Transverse colon (tissue), 4 donors: ENCODE data around the gene SMCO3. TPM values are rescaled to one million over a fixed set of nuclear protein-coding genes. Genes with fewer than 3 reads are reported as not detected.
A peak's percentile ranks its signal among the peaks of the same experiment; 100 is the strongest.

Source experiments
- DNase-seq: peaks from one replicate; pipeline ENCODE4 v3.0.0-alpha.2; 2019
- H3K27ac ChIP-seq, 4 donors: fragments of 200-600 bp; sonication (generic); 2 replicates each; pipeline ENCODE4 v1.5.1; 2016 to 2018; ENCODE audit warnings: inconsistent platforms in 4 of 4
- H3K27me3 ChIP-seq: fragments of 200-600 bp; sonication (generic); 2 replicates; pipeline ENCODE4 v1.5.1; 2017; ENCODE audit warnings: inconsistent platforms
- H3K36me3 ChIP-seq, 4 donors: fragments of 200-600 bp; sonication (generic); 2 replicates each; pipeline ENCODE4 v1.5.1; 2017 to 2019; ENCODE audit warnings: inconsistent platforms in 4 of 4
- H3K4me1 ChIP-seq, 4 donors: fragments of 200-600 bp; sonication (generic); 2 replicates each; pipeline ENCODE4 v1.5.1; 2017 to 2020; ENCODE audit warnings: inconsistent platforms in 4 of 4
- H3K4me3 ChIP-seq, 4 donors: fragments of 200-600 bp; sonication (generic); 1 replicate in 1 of 4; 2 replicates in 3 of 4; pipeline versions ENCODE4 v1.5.1 to v1.6.1; 2017 to 2019; ENCODE audit warnings: inconsistent platforms in 4 of 4
- H3K9me3 ChIP-seq, 2 donors: fragments of 200-600 bp; sonication (generic); 2 replicates each; pipeline ENCODE4 v1.5.1; 2017 to 2019; ENCODE audit warnings: inconsistent platforms in 2 of 2
- EP300 ChIP-seq: sonication (generic); formaldehyde crosslinking; IDR thresholded peaks from one replicate; pipeline ENCODE4 v1.6.1; 2017; ENCODE audit warnings: antibody characterized with exemption, low read depth
- POLR2A ChIP-seq: fragments of 450-650 bp; IDR thresholded peaks from one replicate; pipeline ENCODE4 v1.6.1; 2016; ENCODE audit warnings: antibody characterized with exemption, mild to moderate bottlenecking, moderate library complexity
- POLR2AphosphoS5 ChIP-seq, 3 donors: sonication (generic); formaldehyde crosslinking; IDR thresholded peaks; one replicate each; pipeline ENCODE4 v1.6.1; 2016; ENCODE audit warnings: antibody characterized with exemption in 3 of 3
- WGBS, 2 donors: methylation state at CpG; one replicate each; pipeline ENCODE4 v1.1.5; 2018; ENCODE audit warnings: low coverage in 1 of 2; 5-methylcytosine and 5-hydroxymethylcytosine counted together
- in situ Hi-C, 4 donors: fragments of 200-750 bp; cut with MboI; loops; one replicate each; pipeline versions ENCODE4 v1.15.0 to v1.15.1; 2017; ENCODE audit warnings: low sequenced_read_pairs in 3 of 4, low pct_ligation_motif_present in 1 of 4, low pct_unique_long_range_greater_than_20kb in 1 of 4
- intact Hi-C: fragments of 100-400 bp; cut with DNase I; formaldehyde crosslinking; loops from one replicate; pipeline ENCODE4 v1.15.1; 2023; ENCODE audit warnings: low total_unique reads
- total RNA-seq, 4 donors: library from RNA; depleted of rRNA; stranded (reverse); fragments of >200 nt; gene quantifications; one replicate each; pipeline ENCODE4 v1.1.0, GENCODE V29; 2016
- TF ChIP-seq, protein P1 (sequence below), 5 experiments: fragments of 200-600 bp in 3 of 5; fragments of 450-650 bp in 2 of 5; sonication (generic) in 3 of 5; IDR thresholded peaks; 1 replicate in 2 of 5; 2 replicates in 3 of 5; pipeline ENCODE4 v1.5.1; 2016 to 2017; ENCODE audit warnings: antibody characterized with exemption in 5 of 5, inconsistent platforms in 3 of 5, mild to moderate bottlenecking in 2 of 5, moderate library complexity in 1 of 5

Gene SMCO3
- total RNA-seq, 4 donors from 2014 or later = not detected

DNA sequence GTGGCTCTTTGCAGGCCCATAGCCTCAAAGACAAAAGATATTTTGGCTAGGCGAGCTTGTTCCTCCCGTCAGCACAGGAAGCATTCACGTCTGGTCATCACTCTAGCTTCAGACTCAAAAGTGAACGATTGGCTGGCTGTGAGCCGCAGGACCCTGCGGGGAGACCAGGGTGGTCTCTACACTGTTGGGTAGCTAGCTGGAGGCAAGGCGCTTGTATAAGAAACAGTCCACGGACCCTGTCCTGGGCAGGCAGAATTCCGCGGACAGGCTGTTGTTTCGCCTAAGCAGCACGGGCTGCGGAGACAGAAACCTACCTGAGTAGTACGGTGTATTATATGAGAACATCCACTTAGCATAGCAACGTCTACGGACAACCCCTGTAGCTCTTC lies 40.3 kb downstream of the SMCO3 start:
- in situ Hi-C loops = no loop called here
- H3K4me1 ChIP-seq = peaks cover 0 to 42% (median 28%) of the 10 kb centered on the region in 4 donors
- 37 to 40% methylated on average over 2 to 16 of the region's 16 CpGs for WGBS, 2 donors

DNA sequence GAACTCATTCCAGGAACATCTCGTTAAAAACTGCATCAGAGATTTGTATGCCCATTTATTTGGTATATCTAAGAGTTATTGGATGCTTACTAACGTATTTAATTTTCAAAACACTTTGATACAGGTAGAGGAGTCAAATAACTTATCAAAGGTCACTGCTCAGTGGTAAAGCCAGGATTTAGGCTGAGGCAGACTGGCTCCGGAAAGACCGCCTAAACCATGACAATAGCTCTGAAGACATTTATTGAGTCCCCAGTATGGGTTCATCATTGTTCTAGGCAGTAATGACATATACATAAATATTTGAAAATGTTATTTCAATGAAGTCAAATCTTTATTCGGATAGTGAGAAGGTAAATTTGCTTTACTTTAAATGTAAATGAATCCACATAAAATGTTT lies 41.0 kb downstream of the SMCO3 start:
- no peak for DNase-seq
- H3K27ac ChIP-seq = no peak overlapping the region
- H3K36me3 ChIP-seq = no peaks in the 10 kb centered on the region
- H3K4me1 ChIP-seq = peaks cover 0 to 49% (median 32%) of the 10 kb centered on the region in 4 donors
- H3K4me3 ChIP-seq = no peak overlapping the region
- no peaks in the 10 kb centered on the region for H3K27me3 ChIP-seq
- TF ChIP-seq POLR2AphosphoS5 (IDR thresholded peaks at IDR 0.05) (no peak), EP300 (no peak), POLR2A (no peak)
- TF ChIP-seq, protein P1, sequence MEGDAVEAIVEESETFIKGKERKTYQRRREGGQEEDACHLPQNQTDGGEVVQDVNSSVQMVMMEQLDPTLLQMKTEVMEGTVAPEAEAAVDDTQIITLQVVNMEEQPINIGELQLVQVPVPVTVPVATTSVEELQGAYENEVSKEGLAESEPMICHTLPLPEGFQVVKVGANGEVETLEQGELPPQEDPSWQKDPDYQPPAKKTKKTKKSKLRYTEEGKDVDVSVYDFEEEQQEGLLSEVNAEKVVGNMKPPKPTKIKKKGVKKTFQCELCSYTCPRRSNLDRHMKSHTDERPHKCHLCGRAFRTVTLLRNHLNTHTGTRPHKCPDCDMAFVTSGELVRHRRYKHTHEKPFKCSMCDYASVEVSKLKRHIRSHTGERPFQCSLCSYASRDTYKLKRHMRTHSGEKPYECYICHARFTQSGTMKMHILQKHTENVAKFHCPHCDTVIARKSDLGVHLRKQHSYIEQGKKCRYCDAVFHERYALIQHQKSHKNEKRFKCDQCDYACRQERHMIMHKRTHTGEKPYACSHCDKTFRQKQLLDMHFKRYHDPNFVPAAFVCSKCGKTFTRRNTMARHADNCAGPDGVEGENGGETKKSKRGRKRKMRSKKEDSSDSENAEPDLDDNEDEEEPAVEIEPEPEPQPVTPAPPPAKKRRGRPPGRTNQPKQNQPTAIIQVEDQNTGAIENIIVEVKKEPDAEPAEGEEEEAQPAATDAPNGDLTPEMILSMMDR (IDR thresholded peaks at IDR 0.05) = no peak
- H3K9me3 ChIP-seq = no peaks in the 10 kb centered on the region
- intact Hi-C loops = no loop called here
- in situ Hi-C loops = no loop called here
- 96 to 99% methylated on average over 5 of the region's 5 CpGs for WGBS, 2 donors

More for the DNA sequence above, 40.3 kb downstream of the SMCO3 start:
- intact Hi-C loops = no loop called here
- TF ChIP-seq POLR2A = no peak
- TF ChIP-seq POLR2AphosphoS5 (IDR thresholded peaks at IDR 0.05) = no peak
- TF ChIP-seq EP300 = no peak
- TF ChIP-seq, protein P1 (IDR thresholded peaks at IDR 0.05) = no peak
- H3K36me3 ChIP-seq = no peaks in the 10 kb centered on the region
- no peak for DNase-seq
- no peaks in the 10 kb centered on the region for H3K27me3 ChIP-seq
- H3K9me3 ChIP-seq = no peaks in the 10 kb centered on the region
- peak overlapping the region in 3 of 4 donors; percentile 65 to 83 (median 76) for H3K4me3 ChIP-seq
- peak overlapping the region; percentile 94 to 99 (median 96) for H3K27ac ChIP-seq

DNA sequence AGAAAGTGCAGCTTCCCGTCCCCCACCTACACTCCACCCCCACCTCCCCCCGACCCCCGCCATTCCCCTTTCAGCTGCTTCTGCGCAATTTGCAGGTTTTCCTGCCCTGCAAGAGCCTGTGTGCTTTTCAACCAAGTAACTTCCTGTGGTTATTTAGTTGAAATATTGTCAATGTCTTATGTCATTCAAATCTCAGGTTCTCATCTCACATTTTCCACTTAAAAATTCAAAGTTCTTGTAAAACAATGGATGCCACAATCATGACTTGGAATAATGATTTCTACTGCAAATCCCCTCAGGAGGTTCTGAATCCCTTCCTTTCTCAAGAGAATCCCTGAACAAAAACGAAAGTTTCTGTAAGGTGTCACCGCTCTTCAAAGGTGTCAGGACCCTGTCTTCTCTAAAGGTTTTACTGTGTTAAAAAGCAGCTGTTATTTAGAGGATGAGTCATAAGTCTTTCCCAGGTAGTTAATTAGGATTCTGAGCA lies 42.3 kb downstream of the SMCO3 start:
- in situ Hi-C loops (no loop called here), intact Hi-C loops (no loop called here)
- H3K36me3 ChIP-seq = no peaks in the 10 kb centered on the region
- H3K4me3 ChIP-seq = peak overlapping the region in 3 of 4 donors; percentile 72 to 96 (median 82)
- TF ChIP-seq POLR2A (no peak), POLR2AphosphoS5 (IDR thresholded peaks at IDR 0.05) (no peak), EP300 (no peak)
- TF ChIP-seq, protein P1 (IDR thresholded peaks at IDR 0.05) = no peak
- 23 to 43% methylated on average over 4 to 6 of the region's 6 CpGs for WGBS, 2 donors
- no peaks in the 10 kb centered on the region for H3K9me3 ChIP-seq
- no peaks in the 10 kb centered on the region for H3K27me3 ChIP-seq
- DNase-seq = no peak
- peaks cover 0 to 43% (median 26%) of the 10 kb centered on the region in 4 donors for H3K4me1 ChIP-seq
- peak overlapping the region; percentile 95 to 99 (median 98) for H3K27ac ChIP-seq

DNA sequence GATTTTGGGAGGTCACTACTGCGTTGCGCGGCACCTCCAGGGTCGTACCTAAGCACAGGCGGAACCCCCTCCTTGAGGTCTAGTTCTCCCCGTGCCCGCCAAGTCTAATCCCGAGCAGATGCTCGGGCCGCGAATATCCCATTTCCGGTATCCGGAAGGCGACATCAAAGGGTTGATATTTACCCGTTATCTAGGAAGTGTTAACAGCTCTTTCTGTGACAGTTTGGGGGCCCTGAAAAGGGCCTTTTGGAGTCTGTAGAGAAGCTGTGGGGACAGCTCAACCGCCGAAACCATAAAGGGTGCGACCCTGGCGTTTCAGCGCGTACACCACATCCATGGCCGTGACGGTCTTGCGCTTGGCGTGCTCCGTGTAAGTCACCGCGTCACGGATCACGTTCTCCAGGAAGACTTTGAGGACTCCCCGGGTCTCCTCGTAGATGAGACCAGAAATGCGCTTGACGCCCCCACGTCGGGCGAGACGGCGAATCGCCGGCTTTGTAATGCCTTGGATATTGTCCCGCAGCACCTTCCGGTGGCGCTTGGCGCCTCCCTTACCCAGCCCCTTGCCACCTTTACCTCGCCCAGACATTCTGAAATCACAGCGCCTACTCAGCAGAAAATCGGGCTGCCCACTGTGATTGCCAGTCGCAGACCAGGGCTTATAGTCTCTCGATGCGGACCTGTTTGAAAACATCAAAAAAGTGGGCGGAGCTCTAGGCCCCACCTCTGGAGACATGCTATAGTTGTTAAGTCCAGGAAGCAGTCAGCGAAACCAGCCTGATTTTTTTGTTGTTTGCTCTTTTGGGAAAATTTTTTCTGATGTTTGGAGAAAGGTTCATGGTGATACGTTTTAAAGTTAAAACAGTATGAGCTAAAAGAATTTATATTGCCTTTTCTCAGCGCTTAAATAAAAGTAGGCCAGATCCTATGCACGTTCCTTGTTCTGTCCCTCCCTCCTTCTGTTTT lies 43.2 kb downstream of the SMCO3 start:
- Histone ChIP-seq H3K27me3 (no peaks in the 10 kb centered on the region), H3K4me3 (peak overlapping the region; percentile 50 to 96 (median 77)), H3K9me3 (no peaks in the 10 kb centered on the region), H3K4me1 (peaks cover 0 to 33% (median 18%) of the 10 kb centered on the region in 4 donors), H3K27ac (peak overlapping the region; percentile 95 to 99 (median 98)), H3K36me3 (peaks cover 0 to 6% (median 0%) of the 10 kb centered on the region in 4 donors)
- intact Hi-C loops (no loop called here), in situ Hi-C loops (no loop called here)
- peak; percentile 97 for DNase-seq
- peak; percentile 100 for TF ChIP-seq POLR2A
- TF ChIP-seq POLR2AphosphoS5 (IDR thresholded peaks at IDR 0.05) = peak; percentile 95 to 100 (median 100)
- TF ChIP-seq EP300 = peak; percentile 62
- TF ChIP-seq, protein P1 (IDR thresholded peaks at IDR 0.05) = no peak
- 0% methylated on average over 7 to 56 of the region's 56 CpGs for WGBS, 2 donors
